Left ventricle myocardium superior (tissue), 1 donor: Measurements from ENCODE around the gene DDIT3. TPM values are rescaled to one million over a fixed set of nuclear protein-coding genes. Genes with fewer than 3 reads are reported as not detected.
"Not testable (repeated sequence)": the region's sequence is repeated elsewhere in the genome, so short reads cannot be mapped to it uniquely, and the experiment has no call there.

Experiments
- ATAC-seq: fragments of 200-7000 bp; cut with Tn5 transposase; one replicate; pipeline ENCODE4 v1.9.1; 2020; ENCODE audit warnings: mild to moderate bottlenecking, moderate library complexity
- DNase-seq: peaks from one replicate; pipeline ENCODE4 v3.0.0-alpha.2; 2020
- intact Hi-C: fragments of 100-400 bp; cut with micrococcal nuclease; formaldehyde crosslinking; loops from one replicate; pipeline ENCODE4 v1.11.0; 2022
- total RNA-seq: library from RNA; stranded (reverse); fragmentation: NEBNext Ultra II Directional; extraction: Animal tissue kit (Norgen Biotek cat#: 25700); gene quantifications from one replicate; pipeline ENCODE4 v1.2.1, GENCODE V29; 2021
- donor health status: DM: no; HTN: yes; CAD: no; lungs with severe emphysema.

Gene DDIT3
- total RNA-seq, 1 donor from 2014 or later, result 22.2 TPM

GRCh38 chr12:57516617-57517153 is 3.6 kb downstream of the DDIT3 start:
- DNase-seq, result no peak
- ATAC-seq, result no peak
- intact Hi-C loops, result no loop called here

GRCh38 chr12:57515934-57516541 is 4.3 kb downstream of the DDIT3 start:
- intact Hi-C loops, result no loop called here
- ATAC-seq, result no peak
- DNase-seq, result no peak

- DNase-seq, result no peak
- intact Hi-C loops, result no loop called here
- no peak for ATAC-seq
Measured at GRCh38 chr12:57515408-57515933, 4.8 kb downstream of the DDIT3 start.

- DNase-seq, result no peak
Measured at GRCh38 chr12:57514720-57515407, 5.5 kb downstream of the DDIT3 start.

GRCh38 chr12:57514246-57514645 is 6.1 kb downstream of the DDIT3 start:
- intact Hi-C loops, result not testable (repeated sequence)

More at GRCh38 chr12:57514720-57515407, 5.5 kb downstream of the DDIT3 start:
- ATAC-seq, result no peak
- intact Hi-C loops, result no loop called here

GRCh38 chr12:57513677-57514076 is 6.6 kb downstream of the DDIT3 start:
- DNase-seq, ATAC-seq, intact Hi-C loops: not testable (repeated sequence)

More at GRCh38 chr12:57514246-57514645, 6.1 kb downstream of the DDIT3 start:
- DNase-seq, ATAC-seq: not testable (repeated sequence)

GRCh38 chr12:57513266-57513665 is 7.0 kb downstream of the DDIT3 start:
- intact Hi-C loops, result no loop called here
- ATAC-seq, result no peak
- no peak for DNase-seq

- DNase-seq (no peak), ATAC-seq (no peak)
Measured at GRCh38 chr12:57512665-57513064, 7.6 kb downstream of the DDIT3 start.

GRCh38 chr12:57511588-57512325 is 8.6 kb downstream of the DDIT3 start:
- no peak for DNase-seq
- no peak for ATAC-seq
- intact Hi-C loops, result no loop called here

More at GRCh38 chr12:57512665-57513064, 7.6 kb downstream of the DDIT3 start:
- intact Hi-C loops, result no loop called here

- DNase-seq (no peak), ATAC-seq (no peak)
- intact Hi-C loops, result no loop called here
Measured at GRCh38 chr12:57511161-57511560, 9.2 kb downstream of the DDIT3 start.

GRCh38 chr12:57507796-57508195 is 12.5 kb downstream of the DDIT3 start:
- ATAC-seq, DNase-seq, intact Hi-C loops: not testable (repeated sequence)

GRCh38 chr12:57506541-57506940 is 13.8 kb downstream of the DDIT3 start:
- intact Hi-C loops, DNase-seq, ATAC-seq: not testable (repeated sequence)

GRCh38 chr12:57502311-57502969 is 17.9 kb downstream of the DDIT3 start:
- ATAC-seq, DNase-seq, intact Hi-C loops: not testable (repeated sequence)

GRCh38 chr12:57500213-57500612 is 20.1 kb downstream of the DDIT3 start:
- intact Hi-C loops, result no loop called here

GRCh38 chr12:57498571-57498970 is 21.7 kb downstream of the DDIT3 start:
- ATAC-seq (no peak), DNase-seq (no peak)
- intact Hi-C loops, result no loop called here

More at GRCh38 chr12:57500213-57500612, 20.1 kb downstream of the DDIT3 start:
- DNase-seq (no peak), ATAC-seq (no peak)

- no peak for DNase-seq
- no peak for ATAC-seq
- intact Hi-C loops, result no loop called here
Measured at GRCh38 chr12:57498132-57498502, 22.2 kb downstream of the DDIT3 start.

GRCh38 chr12:57497223-57498131 is 22.8 kb downstream of the DDIT3 start:
- DNase-seq (no peak), ATAC-seq (no peak)
- intact Hi-C loops, result no loop called here

GRCh38 chr12:57496822-57497221 is 23.5 kb downstream of the DDIT3 start:
- intact Hi-C loops, result no loop called here
- ATAC-seq (no peak), DNase-seq (no peak)
